Islet of Langerhans (tissue), 1 donor: Measurements from ENCODE around the gene LCT.

Experiments
- FAIRE-seq: peaks from one replicate; lab custom pipeline; 2011; peaks lifted over from hg19 to GRCh38; lab: Jason Lieb, UNC

LCT gene

DNA sequence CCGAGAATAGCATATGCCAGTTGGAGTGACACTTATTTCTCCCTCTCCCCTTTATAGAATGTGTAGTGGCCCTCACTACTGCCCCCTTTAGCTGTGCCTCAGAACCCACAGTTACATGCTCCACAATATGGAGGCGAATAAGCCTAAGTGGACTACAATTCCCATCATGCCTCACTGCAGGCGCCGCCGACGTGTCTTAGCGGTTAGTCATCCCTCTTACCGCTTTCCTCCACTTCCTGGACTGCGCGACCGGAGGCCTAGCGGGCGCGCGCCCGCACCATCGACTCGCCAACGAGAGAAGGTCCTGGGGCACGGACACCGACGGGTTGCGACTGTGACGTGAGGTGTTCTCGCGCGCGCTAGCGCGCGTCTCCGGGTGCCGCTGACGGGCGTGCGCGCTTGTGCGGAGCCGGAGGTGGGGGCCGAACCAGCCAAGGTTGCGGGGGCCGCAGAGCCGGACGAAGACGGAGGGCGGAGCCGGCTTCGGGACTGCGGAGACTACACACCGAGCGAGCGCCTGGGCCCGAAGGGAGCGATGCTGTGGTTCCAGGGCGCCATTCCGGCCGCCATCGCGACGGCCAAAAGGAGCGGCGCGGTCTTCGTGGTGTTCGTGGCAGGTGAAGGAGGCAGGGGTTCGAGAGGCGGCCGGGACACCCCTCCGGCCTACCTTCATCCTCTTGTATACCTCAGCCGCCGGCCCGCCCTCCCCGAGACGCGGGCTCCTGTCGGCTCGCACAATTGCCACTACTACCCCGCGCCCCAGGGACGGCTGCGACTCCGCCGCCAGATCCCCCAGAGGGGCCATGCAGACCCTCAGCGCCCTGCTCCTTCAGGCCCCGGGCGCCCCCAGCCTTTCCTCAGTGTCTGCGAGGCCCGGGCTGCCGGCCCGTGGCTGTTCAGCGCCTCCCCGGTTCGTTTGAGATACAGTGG is 95.3 kb downstream of the LCT start, which contains the start of gene UBXN4:
Gene UBXN4 (plus strand): TSS at position 461 of the 930 bp plus-strand sequence. CDS start 75 bp downstream, at position 536.
- FAIRE-seq: peak; percentile 70

DNA sequence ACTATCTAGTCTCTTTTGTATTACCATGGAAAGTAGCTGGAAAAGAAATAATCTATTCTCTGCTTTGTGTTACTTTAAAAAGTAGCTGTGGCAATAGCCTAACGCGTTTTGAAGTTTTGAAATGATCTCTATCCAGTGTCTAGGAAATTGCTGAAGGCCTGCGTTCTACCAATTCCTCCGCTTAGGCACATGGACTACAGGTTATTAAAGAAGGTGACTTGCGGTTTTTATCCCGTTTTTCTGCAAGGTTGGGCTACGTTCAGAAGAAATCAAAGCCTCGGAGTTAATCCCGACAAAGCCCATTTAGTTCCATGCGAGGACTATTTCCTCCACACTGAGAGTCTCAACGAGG is 96.0 kb downstream of the LCT start:
- FAIRE-seq: no peak

DNA sequence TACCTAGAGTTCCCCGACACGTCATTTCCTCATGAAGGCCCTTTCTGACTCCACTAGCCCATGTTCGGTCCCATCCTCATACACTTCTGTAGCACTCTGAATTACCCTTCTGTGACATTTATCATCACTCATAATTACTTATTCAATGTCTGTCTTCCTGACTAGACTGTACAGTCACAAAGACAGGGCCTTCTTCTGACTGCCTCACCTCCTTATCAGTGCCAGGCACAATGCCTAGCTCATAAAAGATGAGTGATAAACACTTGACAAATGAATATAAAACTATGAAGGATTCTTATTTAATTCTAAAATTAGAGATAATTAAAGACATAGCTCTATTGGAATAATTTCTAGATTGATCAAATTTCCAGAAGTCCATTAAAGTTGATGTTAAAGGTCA is 96.8 kb downstream of the LCT start:
- no peak for FAIRE-seq
